ENCODE results near the gene FTHL17.

- TF ChIP-seq CTCF (IDR thresholded peaks at IDR 0.05) (no peak), POLR2A (IDR thresholded peaks at IDR 0.05) (no peak)
Observed at GRCh38 chrX:31112226-31112999, 40.6 kb upstream of the FTHL17 start.
